Subcutaneous abdominal adipose tissue (tissue), 5 donors: ENCODE data around the gene LGALS9.
"Not testable (repeated sequence)": the region's sequence is repeated elsewhere in the genome, so short reads cannot be mapped to it uniquely, and the experiment has no call there.

Source experiments
- H3K27ac ChIP-seq: one replicate; pipeline ENCODE4 v1.7.0; 2013; ENCODE audit warnings: low read depth, mild to moderate bottlenecking, inconsistent platforms, low read length, moderate library complexity
- H3K27me3 ChIP-seq, 5 donors: one replicate each; pipeline ENCODE4 v1.7.0; 2013; ENCODE audit warnings: low read length in 5 of 5, inconsistent platforms in 1 of 5; ENCODE audit not compliant: control insufficient read depth in 5 of 5, insufficient read depth in 4 of 5
- H3K36me3 ChIP-seq, 5 donors: one replicate each; pipeline ENCODE4 v1.7.0; 2013; ENCODE audit warnings: low read length in 5 of 5; ENCODE audit not compliant: control insufficient read depth in 5 of 5, insufficient read depth in 5 of 5
- H3K4me1 ChIP-seq, 5 donors: one replicate each; pipeline ENCODE4 v1.7.0; 2013; ENCODE audit warnings: low read length in 5 of 5, mild to moderate bottlenecking in 3 of 5, moderate library complexity in 1 of 5; ENCODE audit not compliant: control insufficient read depth in 5 of 5, insufficient read depth in 5 of 5
- H3K4me3 ChIP-seq, 5 donors: one replicate each; pipeline ENCODE4 v1.7.0; 2013; ENCODE audit warnings: low read length in 5 of 5, low read depth in 1 of 5
- H3K9ac ChIP-seq, 5 donors: one replicate each; pipeline ENCODE4 v1.7.0; 2013; ENCODE audit warnings: low read length in 5 of 5, mild to moderate bottlenecking in 4 of 5, moderate library complexity in 3 of 5
- H3K9me3 ChIP-seq, 5 donors: one replicate each; pipeline ENCODE4 v1.7.0; 2013; ENCODE audit warnings: low read length in 5 of 5; ENCODE audit not compliant: control insufficient read depth in 5 of 5
- donor health status: healthy.
- donor health status: healthy.
- donor health status: healthy.
- donor health status: healthy.
- donor health status: healthy.

Gene LGALS9

DNA sequence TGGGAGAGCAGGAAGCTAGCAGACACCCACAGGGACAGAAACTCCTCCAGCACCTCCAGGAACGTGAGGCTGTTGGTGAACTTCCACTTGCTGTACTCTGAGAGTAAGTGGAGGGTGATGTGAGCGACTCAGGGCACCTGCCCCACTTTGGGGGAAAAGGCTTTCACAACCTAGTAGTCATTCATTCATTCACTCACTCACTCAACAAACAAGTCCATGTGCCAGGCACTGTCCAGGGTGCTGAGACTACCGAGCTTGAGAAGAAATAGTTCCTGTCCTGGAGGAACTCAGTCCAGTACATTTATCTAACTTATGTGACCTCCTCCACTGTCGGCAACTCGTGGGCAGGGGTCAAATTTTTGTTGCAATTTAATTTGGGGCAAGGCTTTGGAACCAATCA lies 26.6 kb downstream of the LGALS9 start:
- Histone ChIP-seq H3K27me3 (no peaks in the 10 kb centered on the region), H3K4me1 (peaks cover 0 to 3% (median 0%) of the 10 kb centered on the region in 5 donors), H3K9me3 (no peaks in the 10 kb centered on the region), H3K27ac (no peak overlapping the region), H3K4me3 (no peak overlapping the region), H3K36me3 (no peaks in the 10 kb centered on the region), H3K9ac (no peak overlapping the region)

DNA sequence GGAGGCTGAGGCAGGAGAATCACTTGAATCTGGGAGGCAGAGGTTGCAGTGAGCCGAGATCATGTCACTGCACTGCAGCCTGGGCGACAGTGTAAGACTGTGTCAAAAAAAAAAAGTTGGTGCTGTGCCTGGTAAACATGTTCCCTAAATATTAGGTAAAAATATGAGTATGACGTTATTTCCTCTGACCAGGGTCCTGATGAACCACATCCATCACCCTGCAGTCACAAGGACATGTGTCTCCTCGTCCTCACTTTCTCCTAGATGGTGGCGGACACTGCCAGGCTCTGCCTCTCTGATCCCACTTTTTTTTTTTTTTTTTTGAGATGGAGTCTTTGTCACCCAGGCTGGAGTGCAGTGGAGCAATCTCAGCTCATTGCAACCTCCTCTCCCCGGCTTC lies 28.7 kb downstream of the LGALS9 start:
- no peak overlapping the region for H3K27ac ChIP-seq
- no peaks in the 10 kb centered on the region for H3K27me3 ChIP-seq
- no peak overlapping the region for H3K9ac ChIP-seq
- no peak overlapping the region for H3K4me3 ChIP-seq
- no peaks in the 10 kb centered on the region for H3K9me3 ChIP-seq
- no peaks in the 10 kb centered on the region for H3K36me3 ChIP-seq
- H3K4me1 ChIP-seq, result peaks cover 0 to under 1% (median 0%) of the 10 kb centered on the region in 5 donors

- H3K9ac ChIP-seq, result no peak overlapping the region
- H3K36me3 ChIP-seq, result no peaks in the 10 kb centered on the region
- no peaks in the 10 kb centered on the region for H3K9me3 ChIP-seq
- H3K27ac ChIP-seq, result no peak overlapping the region
- H3K4me3 ChIP-seq, result no peak overlapping the region
- no peaks in the 10 kb centered on the region for H3K4me1 ChIP-seq
- H3K27me3 ChIP-seq, result no peaks in the 10 kb centered on the region
Observed at GRCh38 chr17:27660436-27660835, 29.4 kb downstream of the LGALS9 start.

- H3K4me3 ChIP-seq, result no peak overlapping the region
- H3K36me3 ChIP-seq, result no peaks in the 10 kb centered on the region
- H3K9ac ChIP-seq, result no peak overlapping the region
- H3K4me1 ChIP-seq, result no peaks in the 10 kb centered on the region
- H3K27ac ChIP-seq, result no peak overlapping the region
- no peaks in the 10 kb centered on the region for H3K27me3 ChIP-seq
- H3K9me3 ChIP-seq, result no peaks in the 10 kb centered on the region
Observed at GRCh38 chr17:27663936-27664605, 33.1 kb downstream of the LGALS9 start.

DNA sequence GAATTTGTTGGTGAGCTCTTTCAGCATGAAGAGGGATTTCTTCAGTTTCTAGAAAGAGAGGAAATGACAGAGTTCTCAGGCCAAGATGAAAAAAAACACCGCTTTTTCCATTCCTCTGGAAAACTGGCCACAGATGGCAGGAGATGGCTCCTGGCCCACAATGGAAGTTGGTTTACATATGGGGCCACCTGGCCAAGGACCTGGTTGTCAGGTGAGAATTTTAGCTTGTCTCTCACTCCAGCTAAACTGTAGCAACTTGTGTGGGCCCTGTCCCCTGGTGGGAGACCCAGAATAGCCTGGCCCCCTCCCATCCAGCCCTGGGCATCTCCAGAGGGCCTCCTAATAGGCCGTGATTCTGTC lies 33.6 kb downstream of the LGALS9 start:
- Histone ChIP-seq H3K4me3 (no peak overlapping the region), H3K9ac (no peak overlapping the region), H3K4me1 (peaks cover 0 to 2% (median 0%) of the 10 kb centered on the region in 5 donors), H3K27me3 (no peaks in the 10 kb centered on the region), H3K9me3 (no peaks in the 10 kb centered on the region), H3K27ac (no peak overlapping the region), H3K36me3 (no peaks in the 10 kb centered on the region)

GRCh38 chr17:27665549-27665948 lies 34.6 kb downstream of the LGALS9 start:
- H3K9ac ChIP-seq, result no peak overlapping the region
- no peaks in the 10 kb centered on the region for H3K27me3 ChIP-seq
- H3K9me3 ChIP-seq, result no peaks in the 10 kb centered on the region
- H3K36me3 ChIP-seq, result no peaks in the 10 kb centered on the region
- H3K4me3 ChIP-seq, result no peak overlapping the region
- peaks cover 0 to 11% (median 0%) of the 10 kb centered on the region in 5 donors for H3K4me1 ChIP-seq
- H3K27ac ChIP-seq, result no peak overlapping the region

GRCh38 chr17:27666270-27666669 lies 35.3 kb downstream of the LGALS9 start:
- not testable (repeated sequence) for H3K27ac ChIP-seq, H3K27me3 ChIP-seq, H3K4me3 ChIP-seq, H3K9me3 ChIP-seq, H3K36me3 ChIP-seq, H3K9ac ChIP-seq
- peaks cover 0 to 11% (median 0%) of the 10 kb centered on the region in 5 donors for H3K4me1 ChIP-seq

- Histone ChIP-seq H3K4me3 (no peak overlapping the region), H3K4me1 (peaks cover 0 to 11% (median 0%) of the 10 kb centered on the region in 5 donors), H3K36me3 (no peaks in the 10 kb centered on the region), H3K27me3 (no peaks in the 10 kb centered on the region), H3K9ac (no peak overlapping the region), H3K27ac (no peak overlapping the region), H3K9me3 (no peaks in the 10 kb centered on the region)
Observed at GRCh38 chr17:27666831-27667560, 36.0 kb downstream of the LGALS9 start.

DNA sequence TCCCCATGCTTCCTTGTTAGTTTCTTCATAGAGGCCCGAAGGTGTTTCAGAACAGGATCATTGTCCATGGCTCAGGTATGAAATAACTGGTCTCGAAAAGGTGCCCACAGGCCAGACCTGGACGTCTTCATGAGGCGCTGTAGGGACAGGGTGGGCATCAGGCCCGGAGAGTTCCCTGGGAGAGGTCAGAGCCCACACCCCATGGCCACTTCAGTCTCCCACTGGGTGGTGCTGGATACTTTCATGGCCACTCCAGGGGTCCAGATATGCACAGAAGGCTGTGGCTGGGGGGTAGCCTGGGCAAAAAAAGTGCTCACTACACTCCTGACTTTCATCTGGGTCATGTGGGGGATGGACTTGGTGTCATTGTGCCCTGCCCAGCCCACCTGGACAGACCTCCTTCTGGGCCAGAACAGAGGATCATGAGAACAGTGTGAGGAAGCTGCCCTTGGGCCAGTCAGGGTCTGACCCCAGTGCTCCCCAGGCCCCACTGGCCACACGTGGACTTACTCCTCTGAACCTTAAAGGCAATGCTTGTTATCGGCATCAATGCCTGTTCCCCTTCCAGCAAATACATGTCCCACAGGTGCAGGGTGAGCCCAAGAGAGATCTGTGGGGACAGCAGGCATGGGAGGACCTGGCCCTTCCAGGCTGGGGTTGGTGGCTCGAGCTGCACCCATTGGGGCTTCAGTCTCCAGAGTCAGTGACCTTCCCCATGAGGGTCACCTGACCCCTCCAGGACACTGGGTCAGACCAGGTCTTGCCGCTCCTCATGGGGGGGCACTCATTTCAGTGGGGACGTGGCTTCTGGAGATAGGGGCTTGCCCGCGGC lies 36.9 kb downstream of the LGALS9 start:
- H3K4me1 ChIP-seq, result peaks cover 0 to 11% (median 0%) of the 10 kb centered on the region in 5 donors
- H3K27me3 ChIP-seq, result no peaks in the 10 kb centered on the region
- no peaks in the 10 kb centered on the region for H3K9me3 ChIP-seq
- H3K4me3 ChIP-seq, result no peak overlapping the region
- H3K9ac ChIP-seq, result no peak overlapping the region
- no peak overlapping the region for H3K27ac ChIP-seq
- no peaks in the 10 kb centered on the region for H3K36me3 ChIP-seq

GRCh38 chr17:27668488-27668823 lies 37.5 kb downstream of the LGALS9 start:
- Histone ChIP-seq H3K4me3 (no peak overlapping the region), H3K27me3 (no peaks in the 10 kb centered on the region), H3K9ac (no peak overlapping the region), H3K9me3 (no peaks in the 10 kb centered on the region), H3K36me3 (no peaks in the 10 kb centered on the region), H3K27ac (no peak overlapping the region), H3K4me1 (peaks cover 0 to 11% (median 0%) of the 10 kb centered on the region in 5 donors)
